GM19023 (cell line): ENCODE measurements around the gene DES.
A peak's percentile ranks its signal among the peaks of the same experiment; 100 is the strongest.

Experiments used
- ATAC-seq: cut with Tn5 transposase; IDR thresholded peaks from one replicate; pipeline ENCODE4 v1.9.1; 2021; ENCODE audit warnings: mild to moderate bottlenecking, moderate library complexity; ENCODE audit not compliant: unreplicated experiment

DES gene

DNA sequence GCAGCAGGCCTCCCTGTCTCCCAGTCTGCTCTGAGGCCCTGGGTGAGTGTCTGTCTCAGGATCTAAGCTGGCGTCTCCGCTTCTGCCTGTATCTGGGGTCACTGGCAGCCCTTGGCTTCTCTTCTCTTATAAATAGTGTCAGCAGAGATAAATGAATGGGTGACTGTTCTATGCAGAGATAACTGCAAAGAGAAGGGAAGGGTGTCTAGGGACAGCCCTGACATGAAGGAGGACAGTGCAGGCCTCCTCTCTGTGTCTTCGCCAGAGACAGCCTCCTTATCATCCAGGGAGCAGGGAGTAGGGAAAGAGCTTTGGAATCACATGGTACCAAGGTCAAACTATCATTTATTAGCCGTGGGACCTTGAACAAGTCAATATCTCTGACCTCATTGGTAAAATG is 52.3 kb downstream of the DES start:
- no peak for ATAC-seq

DNA sequence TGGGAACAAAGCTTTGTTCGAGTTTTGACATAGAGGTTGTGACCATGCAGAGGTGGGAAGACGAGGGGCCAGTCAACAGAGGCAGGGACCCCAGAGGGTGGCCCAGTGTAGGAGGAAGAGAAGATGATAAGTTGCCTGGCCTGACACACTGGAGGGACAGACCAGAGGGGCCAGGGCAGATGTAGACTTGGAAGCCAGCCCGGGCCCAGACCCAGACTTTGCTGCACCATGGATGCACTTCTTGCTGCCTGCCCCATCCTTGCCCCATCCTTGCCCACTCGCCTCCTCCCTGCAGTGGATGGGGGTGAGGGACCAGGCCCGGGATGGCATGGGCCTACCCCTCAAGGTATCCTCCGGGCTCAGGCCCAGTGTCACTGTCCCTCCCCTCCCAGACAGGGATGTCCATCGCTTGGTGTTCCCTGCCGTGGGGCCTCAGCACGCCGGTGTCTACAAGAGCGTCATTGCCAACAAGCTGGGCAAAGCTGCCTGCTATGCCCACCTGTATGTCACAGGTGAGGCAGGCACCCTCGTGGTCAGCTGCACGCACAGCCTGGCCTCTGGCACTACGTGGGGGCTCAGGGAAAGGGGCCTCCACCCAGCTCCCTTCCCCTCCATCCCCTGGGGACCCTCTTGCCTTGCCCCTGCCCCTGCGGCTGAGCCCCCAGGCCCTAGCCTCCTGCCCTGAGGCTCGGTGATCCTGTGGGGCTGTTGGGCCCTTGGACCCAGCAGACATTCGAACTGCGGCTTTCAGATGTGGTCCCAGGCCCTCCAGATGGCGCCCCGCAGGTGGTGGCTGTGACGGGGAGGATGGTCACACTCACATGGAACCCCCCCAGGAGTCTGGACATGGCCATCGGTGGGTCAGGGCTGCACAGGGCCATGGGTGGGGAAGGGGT is 53.5 kb downstream of the DES start:
- ATAC-seq = no peak

DNA sequence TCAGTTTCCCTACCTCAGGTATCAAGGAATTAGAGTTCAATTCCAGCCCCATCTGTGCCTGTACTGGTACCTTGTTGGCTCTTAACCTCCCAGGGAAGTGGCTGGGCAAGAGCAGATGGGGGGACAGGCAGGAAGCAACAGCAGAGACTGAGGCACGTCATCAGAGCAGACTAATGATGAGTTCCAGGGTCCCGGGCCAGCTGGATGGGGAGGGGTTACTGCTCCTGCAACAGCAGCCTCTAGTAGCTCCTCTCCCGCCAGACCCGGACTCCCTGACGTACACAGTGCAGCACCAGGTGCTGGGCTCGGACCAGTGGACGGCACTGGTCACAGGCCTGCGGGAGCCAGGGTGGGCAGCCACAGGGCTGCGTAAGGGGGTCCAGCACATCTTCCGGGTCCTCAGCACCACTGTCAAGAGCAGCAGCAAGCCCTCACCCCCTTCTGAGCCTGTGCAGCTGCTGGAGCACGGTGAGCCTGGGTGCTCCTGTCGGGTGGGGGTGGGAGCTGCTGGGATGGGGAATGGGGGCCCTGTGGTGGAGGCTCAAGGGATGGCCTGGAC is 54.5 kb downstream of the DES start:
- ATAC-seq = no peak

- no peak for ATAC-seq
These were observed 55.3 kb downstream of the DES start for GRCh38 chr2:219473511-219473910.

- no peak for ATAC-seq
These were observed 56.3 kb downstream of the DES start for GRCh38 chr2:219474285-219475060.

- no peak for ATAC-seq
These were observed 57.1 kb downstream of the DES start for GRCh38 chr2:219475278-219475677.

GRCh38 chr2:219475697-219476651 is 57.8 kb downstream of the DES start:
- ATAC-seq = peak; percentile 58
